Adrenal gland (tissue), 5 donors: Measurements from ENCODE around the gene C1orf116.

Experiments
- CTCF ChIP-seq, 6 experiments: fragments of 450-650 bp in 4 of 6; fragments of 200-600 bp in 2 of 6; sonication (generic) in 1 of 6; IDR thresholded peaks; 1 replicate in 5 of 6; 2 replicates in 1 of 6; pipeline versions ENCODE4 v1.5.1 to v1.8.0; 2016 to 2021; ENCODE audit warnings: antibody characterized with exemption in 6 of 6, mild to moderate bottlenecking in 2 of 6, moderate library complexity in 1 of 6
- POLR2A ChIP-seq, 2 donors: fragments of 450-650 bp; IDR thresholded peaks; one replicate each; pipeline ENCODE4 v1.6.1; 2017; ENCODE audit warnings: antibody characterized with exemption in 2 of 2, mild to moderate bottlenecking in 2 of 2, moderate library complexity in 1 of 2
- donor health status: DM: no; HTN: no; CAD: no.

- TF ChIP-seq CTCF (IDR thresholded peaks at IDR 0.05) (no peak), POLR2A (IDR thresholded peaks at IDR 0.05) (no peak)
Measured at GRCh38 chr1:207009945-207010344, 22.6 kb downstream of the C1orf116 start.
